ENCODE data around the gene SLC22A5.

Gene SLC22A5

DNA sequence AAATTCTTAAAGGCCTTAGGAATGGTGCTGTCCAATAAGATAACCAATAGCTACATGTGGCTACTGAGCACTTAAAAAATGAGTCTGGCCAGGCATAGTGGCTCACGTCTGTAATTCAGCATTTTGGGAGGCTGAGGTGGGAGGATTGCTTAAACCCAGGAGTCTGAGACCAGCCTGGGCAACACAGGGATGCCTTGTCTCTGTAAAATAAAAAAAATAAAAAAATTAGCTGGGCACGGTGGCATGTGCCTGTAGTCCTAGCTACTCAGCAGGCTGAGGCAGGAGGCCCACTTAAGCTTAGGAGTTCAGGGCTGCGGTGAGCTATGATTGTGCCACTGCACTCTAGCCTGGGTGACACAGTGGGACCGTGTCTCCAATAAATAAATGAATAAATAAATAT is 1.3 kb upstream of the SLC22A5 start:
- H3K27ac ChIP-seq (ENCODE audit: low read length) = no peak overlapping the region
- H3K36me3 ChIP-seq (ENCODE audit: control insufficient read depth in 1 of 2, insufficient read depth in 2 of 2, low read length in 2 of 2) = no peaks in the 10 kb centered on the region
- H3K9me3 ChIP-seq (ENCODE audit: control insufficient read depth in 1 of 2, low read length in 2 of 2) = no peaks in the 10 kb centered on the region
- H3K4me3 ChIP-seq (ENCODE audit: low read depth in 1 of 2, low read length in 2 of 2) = no peak overlapping the region
- peaks cover 9 to 33% of the 10 kb centered on the region in 2 donors for H3K4me1 ChIP-seq (ENCODE audit: control insufficient read depth in 1 of 2, insufficient read depth in 2 of 2, low read length in 2 of 2)
- no peaks in the 10 kb centered on the region for H3K27me3 ChIP-seq (ENCODE audit: low read depth, low read length)

DNA sequence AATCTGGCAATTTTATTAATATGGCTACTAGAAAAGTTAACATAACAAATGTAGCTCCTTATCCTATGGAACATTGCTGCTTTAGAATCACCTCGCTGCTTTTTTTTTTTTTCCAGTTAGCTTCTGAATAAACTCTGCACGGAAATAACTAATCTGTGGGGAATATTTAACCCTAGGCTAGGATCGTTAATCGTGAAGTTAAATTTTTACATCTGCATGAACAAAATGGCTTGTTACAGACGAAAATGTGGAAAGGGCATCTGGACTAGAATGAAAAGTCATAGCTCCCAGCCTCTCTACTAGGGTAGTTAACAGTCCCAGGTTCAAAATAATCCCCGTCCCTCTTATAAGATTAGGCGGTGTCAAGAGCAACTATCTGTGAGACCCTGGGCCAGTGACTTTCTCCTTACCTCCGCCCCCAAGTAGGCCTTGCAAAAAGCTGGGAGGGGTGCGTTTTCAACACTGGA is 470 bp upstream of the SLC22A5 start:
- peak overlapping the region; percentile 80 to 81 for H3K4me3 ChIP-seq (ENCODE audit: low read depth in 1 of 2, low read length in 2 of 2)
- no peaks in the 10 kb centered on the region for H3K27me3 ChIP-seq (ENCODE audit: low read depth, low read length)
- H3K27ac ChIP-seq (ENCODE audit: low read length) = peak overlapping the region; percentile 84
- H3K9me3 ChIP-seq (ENCODE audit: control insufficient read depth in 1 of 2, low read length in 2 of 2) = no peaks in the 10 kb centered on the region
- no peaks in the 10 kb centered on the region for H3K36me3 ChIP-seq (ENCODE audit: control insufficient read depth in 1 of 2, insufficient read depth in 2 of 2, low read length in 2 of 2)
- peaks cover 9 to 33% of the 10 kb centered on the region in 2 donors for H3K4me1 ChIP-seq (ENCODE audit: control insufficient read depth in 1 of 2, insufficient read depth in 2 of 2, low read length in 2 of 2)

DNA sequence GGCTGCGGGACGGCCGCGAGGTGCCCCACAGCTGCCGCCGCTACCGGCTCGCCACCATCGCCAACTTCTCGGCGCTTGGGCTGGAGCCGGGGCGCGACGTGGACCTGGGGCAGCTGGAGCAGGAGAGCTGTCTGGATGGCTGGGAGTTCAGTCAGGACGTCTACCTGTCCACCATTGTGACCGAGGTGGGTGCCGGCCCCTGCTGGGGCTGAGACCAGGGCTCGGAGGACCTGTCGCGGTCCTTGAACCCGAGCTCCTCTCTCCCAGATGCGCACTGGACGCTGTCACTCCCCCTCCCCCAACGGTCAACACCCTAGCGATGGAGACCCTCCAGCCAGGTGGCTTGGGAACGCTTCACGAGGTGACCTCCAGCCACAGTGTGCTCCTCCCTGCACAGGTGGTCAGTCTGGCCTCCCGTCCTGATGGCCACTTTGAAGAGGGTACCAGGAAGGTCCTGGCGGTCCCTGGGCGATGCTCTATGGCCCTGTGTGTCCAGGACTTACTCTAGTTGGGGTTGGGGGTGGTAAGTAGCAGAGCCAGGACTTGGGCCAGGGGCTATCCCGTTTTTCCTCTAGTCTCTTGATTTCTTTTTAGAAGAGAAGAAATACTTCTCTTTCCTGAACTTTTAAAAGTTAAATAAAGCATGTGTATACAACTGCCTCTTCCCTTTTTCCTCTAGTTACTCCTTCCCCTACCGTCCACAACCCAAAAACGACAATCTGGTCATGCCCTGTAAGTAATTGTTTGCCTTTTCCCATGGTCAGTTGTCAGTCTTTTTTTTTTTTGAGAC is 866 bp downstream of the SLC22A5 start:
- Histone ChIP-seq H3K27me3 (ENCODE audit: low read depth, low read length) (no peaks in the 10 kb centered on the region), H3K27ac (ENCODE audit: low read length) (peak overlapping the region; percentile 84), H3K36me3 (ENCODE audit: control insufficient read depth in 1 of 2, insufficient read depth in 2 of 2, low read length in 2 of 2) (no peaks in the 10 kb centered on the region), H3K9me3 (ENCODE audit: control insufficient read depth in 1 of 2, low read length in 2 of 2) (no peaks in the 10 kb centered on the region), H3K4me3 (ENCODE audit: low read depth in 1 of 2, low read length in 2 of 2) (peak overlapping the region; percentile 80 to 81), H3K4me1 (ENCODE audit: control insufficient read depth in 1 of 2, insufficient read depth in 2 of 2, low read length in 2 of 2) (peaks cover 9 to 33% of the 10 kb centered on the region in 2 donors)

DNA sequence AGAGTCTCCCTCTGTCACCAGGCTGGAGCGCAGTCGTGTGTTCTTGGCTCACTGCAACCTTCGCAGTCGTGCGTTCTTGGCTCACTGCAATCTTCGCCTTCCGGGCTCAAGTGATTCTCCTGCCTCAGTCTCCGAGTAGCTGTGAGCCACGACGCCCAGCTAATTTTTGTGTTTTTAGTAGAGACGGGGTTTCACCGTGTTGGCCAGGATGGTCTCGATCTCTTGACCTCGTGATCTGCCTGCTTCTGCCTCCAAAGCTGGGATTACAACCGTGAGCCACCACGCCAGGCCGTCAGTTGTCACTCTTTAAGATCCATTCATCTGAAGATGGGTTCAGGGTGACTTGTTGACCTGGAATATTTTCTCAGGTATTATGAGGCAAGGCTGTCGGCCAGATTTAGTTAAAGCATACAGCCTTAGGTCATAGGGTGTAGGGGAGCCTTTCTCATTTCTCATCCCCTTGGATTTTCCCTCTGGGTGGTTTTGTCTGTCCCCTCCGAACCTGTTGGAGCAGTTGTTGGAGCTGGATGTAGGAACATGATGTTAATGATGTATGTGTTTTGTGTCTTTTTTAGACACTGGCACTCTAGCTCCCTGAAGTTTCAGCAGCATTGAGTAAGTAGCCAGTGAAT is 1.6 kb downstream of the SLC22A5 start:
- Histone ChIP-seq H3K9me3 (ENCODE audit: control insufficient read depth in 1 of 2, low read length in 2 of 2) (no peaks in the 10 kb centered on the region), H3K27ac (ENCODE audit: low read length) (no peak overlapping the region), H3K4me3 (ENCODE audit: low read depth in 1 of 2, low read length in 2 of 2) (peak overlapping the region; percentile 80 to 81), H3K36me3 (ENCODE audit: control insufficient read depth in 1 of 2, insufficient read depth in 2 of 2, low read length in 2 of 2) (no peaks in the 10 kb centered on the region), H3K27me3 (ENCODE audit: low read depth, low read length) (no peaks in the 10 kb centered on the region), H3K4me1 (ENCODE audit: control insufficient read depth in 1 of 2, insufficient read depth in 2 of 2, low read length in 2 of 2) (peaks cover 9 to 33% of the 10 kb centered on the region in 2 donors)

DNA sequence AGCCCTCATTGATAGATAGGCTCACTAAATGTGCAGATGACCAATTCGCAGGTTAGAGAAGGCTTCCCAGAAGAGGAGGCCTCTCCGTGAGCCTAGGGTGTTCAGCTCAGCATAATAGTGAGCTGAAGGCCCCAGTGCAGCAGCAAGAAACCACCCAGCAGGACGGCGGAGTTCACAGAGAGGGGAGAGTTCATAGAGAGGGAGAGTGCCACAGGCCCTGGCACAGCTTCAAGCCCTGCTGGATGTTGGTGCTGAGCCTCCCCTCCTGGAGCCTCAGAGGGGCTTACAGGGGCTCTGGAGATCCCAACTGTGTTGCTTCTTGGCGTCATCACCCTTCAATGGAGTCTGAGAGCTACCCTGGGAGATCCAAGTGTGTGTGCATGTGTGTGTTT is 2.1 kb downstream of the SLC22A5 start:
- H3K4me1 ChIP-seq (ENCODE audit: control insufficient read depth in 1 of 2, insufficient read depth in 2 of 2, low read length in 2 of 2) = peaks cover 9 to 33% of the 10 kb centered on the region in 2 donors
- H3K27ac ChIP-seq (ENCODE audit: low read length) = no peak overlapping the region
- peak overlapping the region; percentile 80 to 81 for H3K4me3 ChIP-seq (ENCODE audit: low read depth in 1 of 2, low read length in 2 of 2)
- no peaks in the 10 kb centered on the region for H3K9me3 ChIP-seq (ENCODE audit: control insufficient read depth in 1 of 2, low read length in 2 of 2)
- no peaks in the 10 kb centered on the region for H3K36me3 ChIP-seq (ENCODE audit: control insufficient read depth in 1 of 2, insufficient read depth in 2 of 2, low read length in 2 of 2)
- no peaks in the 10 kb centered on the region for H3K27me3 ChIP-seq (ENCODE audit: low read depth, low read length)

DNA sequence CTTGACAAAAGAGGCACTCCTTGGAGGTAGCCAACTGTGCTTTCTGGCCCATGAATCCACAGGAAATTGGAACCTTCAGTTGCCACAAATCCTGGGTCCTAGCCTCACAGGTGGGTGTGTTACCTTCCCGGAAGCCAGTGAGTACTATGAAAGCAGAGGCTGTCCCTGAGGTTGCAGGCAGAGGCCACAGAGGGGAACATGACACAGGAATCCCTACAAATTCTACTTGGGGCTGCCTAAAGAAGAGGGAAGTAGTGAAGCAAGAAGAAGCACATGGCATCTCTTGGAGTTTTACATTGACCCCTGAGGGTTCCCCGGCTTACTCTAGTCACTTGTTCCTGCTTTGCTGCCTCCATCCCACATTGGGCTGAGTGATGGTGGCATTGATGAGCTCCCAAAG is 2.6 kb downstream of the SLC22A5 start:
- H3K4me3 ChIP-seq (ENCODE audit: low read depth in 1 of 2, low read length in 2 of 2) = no peak overlapping the region
- H3K27me3 ChIP-seq (ENCODE audit: low read depth, low read length) = no peaks in the 10 kb centered on the region
- H3K27ac ChIP-seq (ENCODE audit: low read length) = no peak overlapping the region
- no peaks in the 10 kb centered on the region for H3K36me3 ChIP-seq (ENCODE audit: control insufficient read depth in 1 of 2, insufficient read depth in 2 of 2, low read length in 2 of 2)
- H3K4me1 ChIP-seq (ENCODE audit: control insufficient read depth in 1 of 2, insufficient read depth in 2 of 2, low read length in 2 of 2) = peaks cover 10 to 39% of the 10 kb centered on the region in 2 donors
- no peaks in the 10 kb centered on the region for H3K9me3 ChIP-seq (ENCODE audit: control insufficient read depth in 1 of 2, low read length in 2 of 2)

DNA sequence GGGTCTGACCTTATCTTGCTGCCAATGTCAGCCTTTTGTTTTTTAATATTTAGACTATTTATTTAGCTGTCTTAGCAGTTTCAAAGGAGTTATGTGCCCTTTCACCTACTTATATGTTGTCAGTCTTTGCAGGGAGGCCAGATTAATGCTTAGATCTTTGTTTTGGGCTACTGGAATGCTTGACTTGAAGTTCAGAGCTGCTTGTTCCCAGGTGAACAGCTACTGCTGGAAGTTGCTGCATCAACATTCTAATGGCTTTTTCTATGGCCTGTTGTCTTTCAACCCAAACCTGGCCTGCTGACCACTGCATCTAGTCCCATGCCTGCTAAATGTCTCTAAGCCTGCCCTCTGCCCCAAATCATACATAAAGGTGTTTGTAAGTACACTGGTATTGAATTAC is 3.0 kb downstream of the SLC22A5 start:
- Histone ChIP-seq H3K36me3 (ENCODE audit: control insufficient read depth in 1 of 2, insufficient read depth in 2 of 2, low read length in 2 of 2) (no peaks in the 10 kb centered on the region), H3K9me3 (ENCODE audit: control insufficient read depth in 1 of 2, low read length in 2 of 2) (no peaks in the 10 kb centered on the region), H3K27me3 (ENCODE audit: low read depth, low read length) (no peaks in the 10 kb centered on the region), H3K27ac (ENCODE audit: low read length) (no peak overlapping the region), H3K4me3 (ENCODE audit: low read depth in 1 of 2, low read length in 2 of 2) (no peak overlapping the region), H3K4me1 (ENCODE audit: control insufficient read depth in 1 of 2, insufficient read depth in 2 of 2, low read length in 2 of 2) (peaks cover 14 to 43% of the 10 kb centered on the region in 2 donors)

DNA sequence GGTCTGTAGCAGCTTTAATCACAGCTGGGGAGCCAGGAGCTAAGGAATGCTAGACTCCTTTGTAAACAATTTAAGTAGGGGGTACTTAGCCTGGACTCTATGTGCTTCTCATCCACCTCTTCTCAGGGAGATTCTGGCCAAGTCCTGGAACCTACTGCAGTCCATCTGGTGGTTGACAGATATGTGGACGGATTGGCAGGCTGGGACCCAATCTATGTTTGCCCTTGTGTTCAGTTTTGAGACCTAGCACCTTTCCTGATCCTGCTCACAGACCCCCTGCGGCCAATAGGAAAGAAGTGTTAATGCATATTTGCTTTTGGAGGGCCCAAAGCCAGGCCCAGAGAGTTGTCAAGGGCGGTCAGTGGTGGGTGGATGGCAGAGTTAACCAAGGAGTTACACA is 6.4 kb downstream of the SLC22A5 start:
- H3K27ac ChIP-seq (ENCODE audit: low read length) = no peak overlapping the region
- peaks cover 14 to 31% of the 10 kb centered on the region in 2 donors for H3K4me1 ChIP-seq (ENCODE audit: control insufficient read depth in 1 of 2, insufficient read depth in 2 of 2, low read length in 2 of 2)
- H3K4me3 ChIP-seq (ENCODE audit: low read depth in 1 of 2, low read length in 2 of 2) = no peak overlapping the region
- no peaks in the 10 kb centered on the region for H3K27me3 ChIP-seq (ENCODE audit: low read depth, low read length)
- H3K36me3 ChIP-seq (ENCODE audit: control insufficient read depth in 1 of 2, insufficient read depth in 2 of 2, low read length in 2 of 2) = peaks cover 7 to 11% of the 10 kb centered on the region in 2 donors
- no peaks in the 10 kb centered on the region for H3K9me3 ChIP-seq (ENCODE audit: control insufficient read depth in 1 of 2, low read length in 2 of 2)

DNA sequence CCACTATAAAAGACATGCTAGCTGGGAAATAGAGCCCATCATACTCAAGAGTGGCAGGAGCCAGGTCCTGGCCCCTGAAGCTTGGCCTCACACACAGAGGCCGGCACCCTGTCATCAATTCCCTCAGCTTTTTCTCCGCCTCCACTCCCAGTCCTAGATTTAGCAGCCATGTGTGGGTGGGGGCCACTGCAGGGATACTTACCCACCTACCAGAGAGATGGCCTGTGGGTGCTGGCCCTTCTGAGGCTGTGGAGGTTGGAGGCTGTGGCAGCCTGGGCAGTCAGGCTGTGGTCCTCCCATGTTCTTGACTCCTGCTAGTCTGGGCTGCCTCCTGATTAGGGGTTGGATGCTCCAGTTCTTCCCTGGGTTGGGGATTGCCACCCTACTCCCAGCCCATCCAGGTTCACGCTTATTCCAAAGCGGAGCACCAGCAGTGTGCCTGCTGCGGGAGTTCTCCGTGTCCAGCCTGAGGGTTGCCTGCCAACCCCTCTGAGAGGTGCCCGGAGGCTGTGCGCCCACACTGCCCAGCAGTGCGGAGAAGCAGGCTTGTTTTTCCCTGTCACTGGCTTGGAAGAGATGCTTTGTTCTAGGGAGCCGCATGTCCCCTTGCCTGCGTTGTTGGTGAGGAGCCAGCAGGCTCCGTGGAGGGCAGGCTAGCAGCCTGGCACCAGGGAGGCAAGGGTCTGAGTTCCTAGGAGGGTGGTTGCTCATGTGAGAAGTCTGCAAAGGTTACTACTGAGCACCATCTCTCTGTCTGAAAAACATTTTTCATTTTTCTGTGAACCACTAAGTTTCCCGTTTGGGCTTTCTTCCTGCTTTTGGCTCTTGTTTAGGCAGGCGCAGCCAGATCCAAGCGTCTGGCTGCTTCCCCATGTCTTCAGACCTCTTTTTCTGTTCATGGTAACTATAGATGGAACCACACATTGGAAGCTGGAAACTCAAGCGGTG is 7.5 kb downstream of the SLC22A5 start:
- no peak overlapping the region for H3K27ac ChIP-seq (ENCODE audit: low read length)
- H3K4me3 ChIP-seq (ENCODE audit: low read depth in 1 of 2, low read length in 2 of 2) = no peak overlapping the region
- no peaks in the 10 kb centered on the region for H3K27me3 ChIP-seq (ENCODE audit: low read depth, low read length)
- peaks cover 7 to 11% of the 10 kb centered on the region in 2 donors for H3K36me3 ChIP-seq (ENCODE audit: control insufficient read depth in 1 of 2, insufficient read depth in 2 of 2, low read length in 2 of 2)
- H3K9me3 ChIP-seq (ENCODE audit: control insufficient read depth in 1 of 2, low read length in 2 of 2) = no peaks in the 10 kb centered on the region
- H3K4me1 ChIP-seq (ENCODE audit: control insufficient read depth in 1 of 2, insufficient read depth in 2 of 2, low read length in 2 of 2) = peaks cover 9 to 21% of the 10 kb centered on the region in 2 donors

DNA sequence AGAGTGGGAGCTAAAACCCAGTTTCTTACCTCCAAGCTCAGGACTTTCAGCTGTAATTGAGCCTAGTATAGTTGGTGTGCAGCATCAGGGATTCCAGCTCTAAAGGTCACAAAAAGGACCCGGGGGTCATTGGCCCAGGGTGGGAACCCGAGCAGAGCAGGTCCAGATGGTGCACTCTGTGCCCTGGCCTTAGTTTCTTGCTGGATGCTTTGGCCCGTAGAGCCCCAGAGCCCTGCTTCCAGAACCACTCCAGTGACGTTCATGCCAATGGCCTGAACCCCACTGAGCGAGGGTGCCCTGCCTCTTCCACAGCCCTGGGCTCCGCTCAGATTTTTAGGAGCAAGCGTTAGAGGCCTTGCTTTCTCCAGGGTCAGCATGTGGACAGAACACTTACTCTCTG is 8.2 kb downstream of the SLC22A5 start:
- Histone ChIP-seq H3K36me3 (ENCODE audit: control insufficient read depth in 1 of 2, insufficient read depth in 2 of 2, low read length in 2 of 2) (peaks cover 7 to 11% of the 10 kb centered on the region in 2 donors), H3K4me3 (ENCODE audit: low read depth in 1 of 2, low read length in 2 of 2) (no peak overlapping the region), H3K9me3 (ENCODE audit: control insufficient read depth in 1 of 2, low read length in 2 of 2) (no peaks in the 10 kb centered on the region), H3K27ac (ENCODE audit: low read length) (no peak overlapping the region), H3K4me1 (ENCODE audit: control insufficient read depth in 1 of 2, insufficient read depth in 2 of 2, low read length in 2 of 2) (peaks cover 5 to 14% of the 10 kb centered on the region in 2 donors), H3K27me3 (ENCODE audit: low read depth, low read length) (no peaks in the 10 kb centered on the region)

DNA sequence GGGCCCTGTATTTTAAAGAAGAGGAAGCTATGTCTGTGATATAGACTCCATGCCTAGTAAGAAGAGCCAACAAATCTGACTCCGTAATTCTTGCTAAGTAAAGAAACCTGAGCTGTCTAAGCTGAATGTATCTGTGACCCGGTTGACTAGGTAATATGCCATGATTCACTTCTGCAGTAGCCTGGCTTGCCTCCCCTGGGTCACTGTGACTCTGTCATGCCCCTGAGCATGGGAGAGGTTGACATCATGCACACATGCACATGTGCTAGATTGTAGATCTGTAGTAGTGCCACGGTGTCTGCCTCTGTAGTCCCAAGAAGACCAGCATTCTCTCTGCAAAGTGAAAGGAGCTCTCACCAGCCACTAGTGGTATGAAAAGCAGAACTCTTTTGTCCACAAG is 9.1 kb downstream of the SLC22A5 start:
- no peak overlapping the region for H3K4me3 ChIP-seq (ENCODE audit: low read depth in 1 of 2, low read length in 2 of 2)
- no peaks in the 10 kb centered on the region for H3K9me3 ChIP-seq (ENCODE audit: control insufficient read depth in 1 of 2, low read length in 2 of 2)
- no peaks in the 10 kb centered on the region for H3K27me3 ChIP-seq (ENCODE audit: low read depth, low read length)
- peaks cover 5 to 13% of the 10 kb centered on the region in 2 donors for H3K4me1 ChIP-seq (ENCODE audit: control insufficient read depth in 1 of 2, insufficient read depth in 2 of 2, low read length in 2 of 2)
- peaks cover 7 to 11% of the 10 kb centered on the region in 2 donors for H3K36me3 ChIP-seq (ENCODE audit: control insufficient read depth in 1 of 2, insufficient read depth in 2 of 2, low read length in 2 of 2)
- no peak overlapping the region for H3K27ac ChIP-seq (ENCODE audit: low read length)

Data from muscle layer of duodenum (tissue), 2 donors.